ENCODE data around the gene ARF1.

DNA sequence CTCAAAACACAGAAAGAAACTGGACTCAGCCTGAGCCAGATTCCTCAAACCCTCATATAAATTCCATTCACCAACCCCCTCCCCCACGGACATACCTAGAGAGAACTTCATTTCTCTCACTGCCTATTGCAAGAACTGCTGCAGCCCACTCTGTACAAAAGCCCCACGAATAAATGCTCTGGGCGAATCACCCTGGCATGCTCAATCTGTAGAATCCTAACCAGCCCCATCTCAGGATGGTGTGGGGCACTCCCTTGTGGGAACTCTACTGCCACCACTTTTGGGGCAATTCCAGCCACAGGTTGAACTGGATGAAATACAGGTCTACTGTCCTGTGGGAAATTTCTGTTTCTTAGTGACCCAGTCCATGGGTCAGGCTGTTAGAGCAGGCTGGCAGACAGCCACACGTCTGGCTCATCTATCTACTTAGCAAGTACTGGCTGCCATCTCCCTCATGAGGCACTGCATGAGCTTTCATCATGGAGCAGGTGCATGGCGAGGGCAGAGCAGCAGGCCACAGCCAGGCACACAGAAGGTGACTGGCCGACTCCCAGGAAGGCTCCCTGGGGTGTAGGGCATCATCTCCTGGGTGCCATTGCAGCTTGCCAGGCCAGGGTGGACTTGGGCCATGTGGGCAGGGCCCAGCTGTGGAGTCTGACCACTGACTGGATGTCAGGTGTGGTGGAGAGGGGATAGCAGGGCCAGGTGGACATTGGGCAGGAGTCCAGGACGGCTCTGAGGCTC lies 22.2 kb downstream of the ARF1 start:
- TF ChIP-seq TP53 (CRISPR knock-in tag; IDR thresholded peaks at IDR 0.05) = no peak
- TF ChIP-seq, protein P1, sequence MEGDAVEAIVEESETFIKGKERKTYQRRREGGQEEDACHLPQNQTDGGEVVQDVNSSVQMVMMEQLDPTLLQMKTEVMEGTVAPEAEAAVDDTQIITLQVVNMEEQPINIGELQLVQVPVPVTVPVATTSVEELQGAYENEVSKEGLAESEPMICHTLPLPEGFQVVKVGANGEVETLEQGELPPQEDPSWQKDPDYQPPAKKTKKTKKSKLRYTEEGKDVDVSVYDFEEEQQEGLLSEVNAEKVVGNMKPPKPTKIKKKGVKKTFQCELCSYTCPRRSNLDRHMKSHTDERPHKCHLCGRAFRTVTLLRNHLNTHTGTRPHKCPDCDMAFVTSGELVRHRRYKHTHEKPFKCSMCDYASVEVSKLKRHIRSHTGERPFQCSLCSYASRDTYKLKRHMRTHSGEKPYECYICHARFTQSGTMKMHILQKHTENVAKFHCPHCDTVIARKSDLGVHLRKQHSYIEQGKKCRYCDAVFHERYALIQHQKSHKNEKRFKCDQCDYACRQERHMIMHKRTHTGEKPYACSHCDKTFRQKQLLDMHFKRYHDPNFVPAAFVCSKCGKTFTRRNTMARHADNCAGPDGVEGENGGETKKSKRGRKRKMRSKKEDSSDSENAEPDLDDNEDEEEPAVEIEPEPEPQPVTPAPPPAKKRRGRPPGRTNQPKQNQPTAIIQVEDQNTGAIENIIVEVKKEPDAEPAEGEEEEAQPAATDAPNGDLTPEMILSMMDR (IDR thresholded peaks at IDR 0.05) = no peak
- TF ChIP-seq CREM (CRISPR knock-in tag; IDR thresholded peaks at IDR 0.05) = no peak
- no peak for TF ChIP-seq MYBL2 (CRISPR knock-in tag; IDR thresholded peaks at IDR 0.05)
- no peak for TF ChIP-seq RELA (CRISPR knock-in tag; IDR thresholded peaks at IDR 0.05; ENCODE audit: borderline replicate concordance)
- TF ChIP-seq, protein P2, sequence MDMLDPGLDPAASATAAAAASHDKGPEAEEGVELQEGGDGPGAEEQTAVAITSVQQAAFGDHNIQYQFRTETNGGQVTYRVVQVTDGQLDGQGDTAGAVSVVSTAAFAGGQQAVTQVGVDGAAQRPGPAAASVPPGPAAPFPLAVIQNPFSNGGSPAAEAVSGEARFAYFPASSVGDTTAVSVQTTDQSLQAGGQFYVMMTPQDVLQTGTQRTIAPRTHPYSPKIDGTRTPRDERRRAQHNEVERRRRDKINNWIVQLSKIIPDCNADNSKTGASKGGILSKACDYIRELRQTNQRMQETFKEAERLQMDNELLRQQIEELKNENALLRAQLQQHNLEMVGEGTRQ (CRISPR knock-in tag; IDR thresholded peaks at IDR 0.05) = no peak
- TF ChIP-seq ATF1 (CRISPR knock-in tag; IDR thresholded peaks at IDR 0.05) = no peak
- TF ChIP-seq, protein P3, sequence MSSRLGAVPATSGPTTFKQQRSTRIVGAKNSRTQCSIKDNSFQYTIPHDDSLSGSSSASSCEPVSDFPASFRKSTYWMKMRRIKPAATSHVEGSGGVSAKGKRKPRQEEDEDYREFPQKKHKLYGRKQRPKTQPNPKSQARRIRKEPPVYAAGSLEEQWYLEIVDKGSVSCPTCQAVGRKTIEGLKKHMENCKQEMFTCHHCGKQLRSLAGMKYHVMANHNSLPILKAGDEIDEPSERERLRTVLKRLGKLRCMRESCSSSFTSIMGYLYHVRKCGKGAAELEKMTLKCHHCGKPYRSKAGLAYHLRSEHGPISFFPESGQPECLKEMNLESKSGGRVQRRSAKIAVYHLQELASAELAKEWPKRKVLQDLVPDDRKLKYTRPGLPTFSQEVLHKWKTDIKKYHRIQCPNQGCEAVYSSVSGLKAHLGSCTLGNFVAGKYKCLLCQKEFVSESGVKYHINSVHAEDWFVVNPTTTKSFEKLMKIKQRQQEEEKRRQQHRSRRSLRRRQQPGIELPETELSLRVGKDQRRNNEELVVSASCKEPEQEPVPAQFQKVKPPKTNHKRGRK (CRISPR knock-in tag; IDR thresholded peaks at IDR 0.05; ENCODE audit: borderline replicate concordance) = no peak

Measured in WTC11 (cell line).